CD8-positive, alpha-beta memory T cell (primary cell): ENCODE results near the gene IRF2BP2. TPM values are rescaled to one million over a fixed set of nuclear protein-coding genes. Genes with fewer than 3 reads are reported as not detected.

Experiments
- CTCF ChIA-PET: fragments of 350-600 bp; sonication (Branson Sonifier 250); formaldehyde crosslinking; loops from one replicate; lab custom pipeline; 2021; ENCODE audit warnings: antibody characterized with exemption; lab: Charles Lee
- POLR2A ChIA-PET: fragments of 350-600 bp; sonication (Branson Sonifier 250); formaldehyde crosslinking; loops from one replicate; lab custom pipeline; 2021; ENCODE audit warnings: antibody characterized with exemption; lab: Charles Lee
- DNase-seq, 5 donors: peaks; one replicate each; pipeline versions ENCODE4 v3.0.0 to v3.0.0-alpha.2; 2020 to 2022; ENCODE audit warnings: mixed read lengths in 1 of 5
- H3K27ac ChIP-seq: one replicate; pipeline ENCODE4 v1.7.0; 2013; ENCODE audit warnings: low read depth, mild to moderate bottlenecking, low read length, moderate library complexity
- H3K27me3 ChIP-seq: 2 replicates; pipeline ENCODE4 v1.7.0; 2013; ENCODE audit warnings: low read length, mild to moderate bottlenecking; ENCODE audit not compliant: insufficient read depth, poor library complexity, severe bottlenecking
- H3K36me3 ChIP-seq: 2 replicates; pipeline ENCODE4 v1.7.0; 2013; ENCODE audit warnings: mild to moderate bottlenecking, low read length, moderate library complexity; ENCODE audit not compliant: insufficient read depth
- H3K4me1 ChIP-seq: 2 replicates; pipeline ENCODE4 v1.7.0; 2013; ENCODE audit warnings: mild to moderate bottlenecking, low read length, moderate library complexity; ENCODE audit not compliant: insufficient read depth
- H3K4me3 ChIP-seq: 2 replicates; pipeline ENCODE4 v1.7.0; 2013; ENCODE audit warnings: mild to moderate bottlenecking, low read length
- H3K9me3 ChIP-seq: 2 replicates; pipeline ENCODE4 v1.7.0; 2013; ENCODE audit warnings: mild to moderate bottlenecking, low read length
- H3K27ac Mint-ChIP-seq, 8 donors: one replicate each; pipeline ENCODE4 v1.8.0; 2020 to 2021; ENCODE audit warnings: mixed read lengths in 8 of 8, mild to moderate bottlenecking in 6 of 8, inconsistent platforms in 3 of 8, moderate library complexity in 3 of 8
- H3K27me3 Mint-ChIP-seq, 2 donors: one replicate each; pipeline ENCODE4 v1.8.0; 2020 to 2021; ENCODE audit warnings: mixed read lengths in 2 of 2, mild to moderate bottlenecking in 1 of 2, moderate library complexity in 1 of 2
- H3K36me3 Mint-ChIP-seq, 3 donors: one replicate each; pipeline ENCODE4 v1.8.0; 2020 to 2021; ENCODE audit warnings: mixed read lengths in 3 of 3, inconsistent platforms in 1 of 3, mild to moderate bottlenecking in 1 of 3
- H3K4me1 Mint-ChIP-seq, 3 donors: one replicate each; pipeline ENCODE4 v1.8.0; 2020 to 2021; ENCODE audit warnings: mixed read lengths in 3 of 3, inconsistent platforms in 1 of 3, mild to moderate bottlenecking in 1 of 3
- H3K4me3 Mint-ChIP-seq, 7 donors: one replicate each; pipeline ENCODE4 v1.8.0; 2020 to 2021; ENCODE audit warnings: mixed read lengths in 7 of 7, mild to moderate bottlenecking in 6 of 7, moderate library complexity in 4 of 7, inconsistent platforms in 2 of 7
- H3K9me3 Mint-ChIP-seq, 5 donors: one replicate each; pipeline ENCODE4 v1.8.0; 2020 to 2022; ENCODE audit warnings: mixed read lengths in 5 of 5, mild to moderate bottlenecking in 3 of 5, moderate library complexity in 2 of 5, inconsistent platforms in 1 of 5
- polyA plus RNA-seq: library from polyadenylated mRNA; unstranded; fragments of 300-500 nt; fragmentation: Illumina TruSeq; gene quantifications from one replicate; pipeline ENCODE4 v1.2.3, GENCODE V29; 2021
- total RNA-seq, 2 experiments: library from RNA; stranded (reverse); gene quantifications; one replicate each; pipeline ENCODE4 v1.2.3, GENCODE V29; 2021

The IRF2BP2 gene
- total and polyA plus RNA-seq, 3 experiments from 2014 or later = 42.5 to 98.4 (median 91.8) TPM

DNA sequence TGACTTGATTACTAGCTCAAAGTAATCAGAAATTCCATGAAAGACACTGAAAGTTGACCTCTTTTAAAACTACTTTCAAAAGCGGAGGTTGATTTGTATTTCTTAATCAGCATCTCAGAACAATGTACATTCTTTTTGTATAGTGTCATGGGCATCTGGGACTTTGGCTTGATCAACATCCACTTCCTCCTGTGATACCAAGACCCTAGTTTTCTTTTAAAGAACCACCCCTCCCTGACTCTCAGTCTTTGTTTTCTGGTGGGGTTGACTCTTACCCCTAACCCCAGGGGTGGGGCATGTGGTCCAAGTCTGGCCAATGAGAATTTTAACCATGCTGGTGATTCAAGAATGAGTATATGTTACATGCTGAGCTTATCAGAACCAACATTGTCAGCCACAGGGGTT lies 21.7 kb upstream of the IRF2BP2 start:
- Histone ChIP-seq H3K36me3 (no peaks in the 10 kb centered on the region), H3K4me1 (no peaks in the 10 kb centered on the region), H3K27me3 (no peaks in the 10 kb centered on the region), H3K4me3 (no peak overlapping the region), H3K9me3 (no peaks in the 10 kb centered on the region), H3K27ac (no peak overlapping the region)
- no peaks in the 10 kb centered on the region for H3K9me3 Mint-ChIP-seq
- H3K36me3 Mint-ChIP-seq = peaks cover 0 to 9% (median 0%) of the 10 kb centered on the region in 3 donors
- no peak overlapping the region for H3K27ac Mint-ChIP-seq
- no peak overlapping the region for H3K4me3 Mint-ChIP-seq
- ChIA-PET POLR2A (interaction anchor here (0.6 kb wide), 1 partner anchor 1863 kb away, joined by 4 read pairs; no protein-coding TSS in a partner anchor), CTCF (no interaction called here)
- no peaks in the 10 kb centered on the region for H3K4me1 Mint-ChIP-seq
- DNase-seq = no peak
- peaks cover 4 to 12% of the 10 kb centered on the region in 2 donors for H3K27me3 Mint-ChIP-seq

DNA sequence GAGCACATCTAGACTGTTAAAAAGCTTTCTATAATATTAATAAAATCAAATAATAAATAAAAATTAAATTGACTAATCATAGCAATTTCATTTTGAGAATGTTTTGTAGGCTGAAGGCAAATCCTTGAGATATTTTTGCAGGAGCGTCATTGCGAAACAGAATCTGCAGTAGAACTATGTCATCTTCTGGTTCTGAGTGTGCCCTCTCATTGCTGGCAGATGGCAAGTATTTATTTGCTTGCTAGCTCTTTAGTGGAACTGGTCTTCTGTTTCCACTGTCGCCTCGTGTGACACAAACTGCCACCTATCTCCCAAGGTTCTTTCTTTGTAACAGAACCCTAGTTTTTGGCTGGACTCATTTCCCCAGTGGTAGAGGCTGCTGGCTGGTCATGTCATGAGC lies 19.0 kb upstream of the IRF2BP2 start:
- no peaks in the 10 kb centered on the region for H3K9me3 Mint-ChIP-seq
- H3K36me3 Mint-ChIP-seq = peaks cover 0 to 9% (median 2%) of the 10 kb centered on the region in 3 donors
- no peak for DNase-seq
- Histone ChIP-seq H3K9me3 (no peaks in the 10 kb centered on the region), H3K4me1 (no peaks in the 10 kb centered on the region), H3K36me3 (no peaks in the 10 kb centered on the region), H3K27me3 (no peaks in the 10 kb centered on the region), H3K4me3 (no peak overlapping the region), H3K27ac (no peak overlapping the region)
- no peak overlapping the region for H3K4me3 Mint-ChIP-seq
- CTCF ChIA-PET = no interaction called here
- POLR2A ChIA-PET = no interaction called here
- peaks cover 4 to 12% of the 10 kb centered on the region in 2 donors for H3K27me3 Mint-ChIP-seq
- H3K27ac Mint-ChIP-seq = no peak overlapping the region
- H3K4me1 Mint-ChIP-seq = no peaks in the 10 kb centered on the region

GRCh38 chr1:234628089-234628488 lies 18.1 kb upstream of the IRF2BP2 start:
- Mint-ChIP-seq H3K27ac (no peak overlapping the region), H3K9me3 (no peaks in the 10 kb centered on the region), H3K27me3 (peaks cover 4 to 12% of the 10 kb centered on the region in 2 donors), H3K36me3 (peaks cover 0 to 9% (median 2%) of the 10 kb centered on the region in 3 donors), H3K4me3 (no peak overlapping the region), H3K4me1 (no peaks in the 10 kb centered on the region)
- Histone ChIP-seq H3K36me3 (no peaks in the 10 kb centered on the region), H3K4me1 (no peaks in the 10 kb centered on the region), H3K27me3 (no peaks in the 10 kb centered on the region), H3K9me3 (no peaks in the 10 kb centered on the region), H3K4me3 (no peak overlapping the region), H3K27ac (no peak overlapping the region)
- CTCF ChIA-PET = no interaction called here
- no peak for DNase-seq
- POLR2A ChIA-PET = interaction anchor here (0.6 kb wide), 1 partner anchor 204 kb away, joined by 3 read pairs; no protein-coding TSS in a partner anchor

GRCh38 chr1:234627009-234627950 lies 17.3 kb upstream of the IRF2BP2 start:
- Mint-ChIP-seq H3K27ac (peak overlapping the region in 1 of 8 donors; percentile 7), H3K27me3 (peaks cover 6 to 12% of the 10 kb centered on the region in 2 donors), H3K9me3 (no peaks in the 10 kb centered on the region), H3K4me1 (no peaks in the 10 kb centered on the region), H3K4me3 (no peak overlapping the region), H3K36me3 (peaks cover 0 to 9% (median 2%) of the 10 kb centered on the region in 3 donors)
- no peaks in the 10 kb centered on the region for H3K27me3 ChIP-seq
- no peaks in the 10 kb centered on the region for H3K36me3 ChIP-seq
- ChIA-PET CTCF (no interaction called here), POLR2A (no interaction called here)
- no peaks in the 10 kb centered on the region for H3K9me3 ChIP-seq
- no peak overlapping the region for H3K4me3 ChIP-seq
- H3K27ac ChIP-seq = no peak overlapping the region
- DNase-seq = no peak
- H3K4me1 ChIP-seq = no peaks in the 10 kb centered on the region

DNA sequence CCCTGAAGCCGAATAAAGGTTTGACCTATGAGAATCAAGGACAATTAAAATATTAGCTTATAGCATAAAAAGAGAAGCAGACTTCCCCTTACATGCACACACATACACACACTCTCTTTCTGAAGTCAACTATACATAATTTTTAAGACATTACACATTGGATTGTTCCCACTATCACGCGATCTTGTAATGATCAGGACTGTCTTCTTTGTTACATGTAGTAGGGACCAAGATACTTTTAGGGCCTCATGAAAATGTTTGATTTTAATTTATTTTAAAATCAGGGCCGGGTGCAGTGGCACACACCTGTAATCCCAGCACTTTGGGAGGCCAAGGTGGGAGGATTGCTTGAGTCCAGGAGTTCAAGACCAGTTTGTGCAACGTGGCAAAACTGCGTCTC lies 16.4 kb upstream of the IRF2BP2 start:
- H3K9me3 ChIP-seq = no peaks in the 10 kb centered on the region
- peaks cover 6 to 14% of the 10 kb centered on the region in 2 donors for H3K27me3 Mint-ChIP-seq
- H3K4me1 Mint-ChIP-seq = no peaks in the 10 kb centered on the region
- H3K27ac Mint-ChIP-seq = no peak overlapping the region
- no peaks in the 10 kb centered on the region for H3K4me1 ChIP-seq
- H3K36me3 ChIP-seq = no peaks in the 10 kb centered on the region
- POLR2A ChIA-PET = no interaction called here
- CTCF ChIA-PET = no interaction called here
- H3K27me3 ChIP-seq = no peaks in the 10 kb centered on the region
- H3K27ac ChIP-seq = no peak overlapping the region
- peaks cover 0 to 9% (median 2%) of the 10 kb centered on the region in 3 donors for H3K36me3 Mint-ChIP-seq
- DNase-seq = no peak
- no peaks in the 10 kb centered on the region for H3K9me3 Mint-ChIP-seq
- no peak overlapping the region for H3K4me3 Mint-ChIP-seq
- H3K4me3 ChIP-seq = no peak overlapping the region

DNA sequence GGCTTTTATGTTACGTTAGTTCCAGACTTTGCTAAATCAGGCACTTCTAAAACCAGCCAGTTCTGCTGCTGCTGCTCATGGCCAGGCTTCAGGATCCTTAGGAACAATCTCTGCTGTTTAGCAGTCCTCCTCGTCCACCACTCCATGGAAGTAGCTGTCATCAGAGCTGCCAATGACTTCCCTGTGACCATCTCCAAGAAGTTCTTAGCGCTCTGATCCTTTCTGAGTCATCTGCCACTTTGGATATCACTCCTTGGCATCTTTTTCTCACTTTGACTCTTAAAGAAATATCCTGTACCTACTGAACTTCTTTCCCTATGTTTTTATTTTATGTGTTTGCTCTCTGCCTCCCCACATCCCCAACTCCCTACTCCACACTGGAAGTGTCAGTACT lies 14.7 kb upstream of the IRF2BP2 start:
- Histone ChIP-seq H3K27me3 (no peaks in the 10 kb centered on the region), H3K9me3 (no peaks in the 10 kb centered on the region), H3K4me3 (no peak overlapping the region), H3K27ac (no peak overlapping the region), H3K4me1 (no peaks in the 10 kb centered on the region), H3K36me3 (no peaks in the 10 kb centered on the region)
- H3K36me3 Mint-ChIP-seq = peaks cover 0 to 4% (median 2%) of the 10 kb centered on the region in 3 donors
- DNase-seq = no peak
- H3K27me3 Mint-ChIP-seq = peaks cover 6 to 12% of the 10 kb centered on the region in 2 donors
- CTCF ChIA-PET = interaction anchor here (1.0 kb wide), 1 partner anchor 114 kb away, joined by 3 read pairs; no protein-coding TSS in a partner anchor
- no peak overlapping the region for H3K4me3 Mint-ChIP-seq
- H3K9me3 Mint-ChIP-seq = no peaks in the 10 kb centered on the region
- no peaks in the 10 kb centered on the region for H3K4me1 Mint-ChIP-seq
- POLR2A ChIA-PET = no interaction called here
- no peak overlapping the region for H3K27ac Mint-ChIP-seq

GRCh38 chr1:234621657-234622335 lies 11.8 kb upstream of the IRF2BP2 start:
- POLR2A ChIA-PET = no interaction called here
- Mint-ChIP-seq H3K4me3 (no peak overlapping the region), H3K27ac (no peak overlapping the region), H3K36me3 (peaks cover 0 to 2% (median 0%) of the 10 kb centered on the region in 3 donors), H3K27me3 (peaks cover 2 to 13% of the 10 kb centered on the region in 2 donors), H3K9me3 (no peaks in the 10 kb centered on the region), H3K4me1 (no peaks in the 10 kb centered on the region)
- H3K4me1 ChIP-seq = no peaks in the 10 kb centered on the region
- CTCF ChIA-PET = interaction anchor here (2.3 kb wide), 1 partner anchor 10 kb away, joined by 7 read pairs; no protein-coding TSS in a partner anchor
- no peak for DNase-seq
- H3K4me3 ChIP-seq = no peak overlapping the region
- no peaks in the 10 kb centered on the region for H3K36me3 ChIP-seq
- no peak overlapping the region for H3K27ac ChIP-seq
- no peaks in the 10 kb centered on the region for H3K27me3 ChIP-seq
- H3K9me3 ChIP-seq = no peaks in the 10 kb centered on the region

DNA sequence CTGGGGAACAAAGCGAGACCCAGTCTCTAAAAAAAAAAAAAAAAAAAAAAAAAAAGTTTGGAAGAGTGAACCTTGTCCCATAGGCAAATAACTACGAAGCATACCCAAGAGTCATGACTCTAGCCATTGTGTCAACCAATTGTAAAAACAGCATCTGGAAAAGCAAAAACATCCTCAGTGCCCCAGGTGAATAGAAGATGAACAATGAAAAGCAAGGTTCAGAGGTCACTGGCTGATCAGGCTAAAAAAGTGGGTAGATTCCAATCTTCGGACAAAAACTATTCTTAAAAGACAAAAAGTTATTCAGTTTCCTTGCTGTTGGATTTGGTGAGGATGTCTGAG lies 11.1 kb upstream of the IRF2BP2 start:
- Mint-ChIP-seq H3K36me3 (peaks cover 0 to 2% (median 0%) of the 10 kb centered on the region in 3 donors), H3K9me3 (no peaks in the 10 kb centered on the region), H3K4me1 (no peaks in the 10 kb centered on the region), H3K27me3 (peaks cover 2 to 13% of the 10 kb centered on the region in 2 donors), H3K4me3 (no peak overlapping the region), H3K27ac (no peak overlapping the region)
- Histone ChIP-seq H3K27ac (no peak overlapping the region), H3K4me3 (no peak overlapping the region), H3K36me3 (no peaks in the 10 kb centered on the region), H3K9me3 (no peaks in the 10 kb centered on the region), H3K27me3 (no peaks in the 10 kb centered on the region), H3K4me1 (no peaks in the 10 kb centered on the region)
- CTCF ChIA-PET = interaction anchor here (2.3 kb wide), 1 partner anchor 9 kb away, joined by 7 read pairs; no protein-coding TSS in a partner anchor
- POLR2A ChIA-PET = no interaction called here
- no peak for DNase-seq
